Astrocyte of the cerebellum (primary cell): ENCODE data around the gene ZAP70.

Experiments
- DNase-seq: peaks from one replicate; pipeline ENCODE4 v3.0.0-alpha.2; 2011; ENCODE audit warnings: low read depth
- H3K4me3 ChIP-seq: 2 replicates; pipeline ENCODE4 v1.5.1; 2011; ENCODE audit warnings: mild to moderate bottlenecking, low read depth, low read length, moderate library complexity
- CTCF ChIP-seq: IDR thresholded peaks from 2 replicates; pipeline ENCODE4 v1.5.1; 2012; ENCODE audit warnings: low read length, low read depth, moderate library complexity, mild to moderate bottlenecking; ENCODE audit errors: missing control alignments
- in situ Hi-C: cut with HindIII; loops from 2 replicates; pipeline ENCODE4 v1.10.0; 2017; ENCODE audit warnings: low sequenced_read_pairs

ZAP70 gene

GRCh38 chr2:97727296-97727695, 13.9 kb downstream of the ZAP70 start:
- in situ Hi-C loops: no loop called here
- no peak for TF ChIP-seq CTCF
- H3K4me3 ChIP-seq: no peak overlapping the region
- no peak for DNase-seq

GRCh38 chr2:97728091-97728731, 14.8 kb downstream of the ZAP70 start:
- in situ Hi-C loops: no loop called here
- no peak for DNase-seq
- TF ChIP-seq CTCF: no peak
- H3K4me3 ChIP-seq: no peak overlapping the region

DNA sequence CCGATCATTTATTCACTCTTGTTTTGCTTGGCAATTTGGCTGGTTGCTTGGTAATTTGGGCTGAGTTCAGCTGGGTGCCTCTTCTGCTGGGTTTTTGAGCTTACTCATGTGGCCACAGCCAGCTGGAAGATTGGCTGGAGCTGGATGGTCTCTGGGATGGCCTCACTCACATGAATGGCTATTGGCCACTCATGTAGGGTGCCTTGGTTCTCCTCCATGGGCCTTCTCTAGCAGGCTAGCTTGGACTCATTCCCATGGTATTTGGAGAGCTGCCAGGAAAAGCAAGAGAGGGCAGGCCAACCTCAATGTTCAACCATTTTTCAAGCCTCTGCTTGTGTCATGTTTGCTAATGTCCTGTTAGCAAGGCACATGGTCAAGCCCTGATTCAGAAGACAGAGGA, 16.9 kb downstream of the ZAP70 start:
- DNase-seq: no peak
- no peak overlapping the region for H3K4me3 ChIP-seq
- no peak for TF ChIP-seq CTCF
- in situ Hi-C loops: no loop called here

- in situ Hi-C loops: no loop called here
- no peak for DNase-seq
- no peak for TF ChIP-seq CTCF
- no peak overlapping the region for H3K4me3 ChIP-seq
Observed at GRCh38 chr2:97731274-97732020, 18.1 kb downstream of the ZAP70 start.

DNA sequence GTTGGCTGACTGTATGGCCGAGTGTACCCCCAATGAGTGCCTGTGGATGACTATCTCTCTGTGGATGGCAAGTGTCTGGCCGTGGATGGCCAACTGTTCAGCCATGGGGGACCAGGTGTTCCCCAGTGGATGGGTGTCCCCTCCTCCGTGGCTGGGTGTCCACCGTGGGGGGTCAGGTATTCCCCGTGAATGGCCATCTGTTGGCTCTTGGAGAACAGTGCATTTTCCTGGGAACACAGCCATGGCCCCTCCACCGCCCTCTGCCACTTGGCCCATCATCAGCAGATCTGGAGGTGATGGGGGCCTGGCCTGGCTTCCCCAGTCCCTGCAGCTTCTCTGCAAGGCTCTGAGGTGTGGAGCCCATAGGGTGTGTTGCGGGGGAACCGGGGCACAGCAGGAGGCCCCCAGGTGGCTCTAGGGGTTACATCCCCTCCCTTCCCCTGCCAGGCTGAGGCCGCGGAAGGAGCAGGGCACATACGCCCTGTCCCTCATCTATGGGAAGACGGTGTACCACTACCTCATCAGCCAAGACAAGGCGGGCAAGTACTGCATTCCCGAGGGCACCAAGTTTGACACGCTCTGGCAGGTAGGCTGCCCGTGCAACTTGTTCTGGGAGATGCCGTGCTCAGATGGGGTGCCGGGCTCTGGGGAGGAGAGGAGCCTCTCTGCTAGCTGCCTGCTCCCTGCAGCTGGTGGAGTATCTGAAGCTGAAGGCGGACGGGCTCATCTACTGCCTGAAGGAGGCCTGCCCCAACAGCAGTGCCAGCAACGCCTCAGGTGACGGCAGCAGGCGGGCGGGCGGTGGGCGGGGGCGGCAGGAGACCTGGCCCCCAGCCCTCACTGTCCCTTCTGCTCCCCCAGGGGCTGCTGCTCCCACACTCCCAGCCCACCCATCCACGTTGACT, 19.3 kb downstream of the ZAP70 start:
- no peak overlapping the region for H3K4me3 ChIP-seq
- no peak for TF ChIP-seq CTCF
- in situ Hi-C loops: no loop called here
- no peak for DNase-seq

- TF ChIP-seq CTCF: no peak
- no peak overlapping the region for H3K4me3 ChIP-seq
- in situ Hi-C loops: no loop called here
- DNase-seq: no peak
Observed at GRCh38 chr2:97733341-97734035, 20.1 kb downstream of the ZAP70 start.
